ENCODE measurements around the gene ALDH3B1. TPM values are rescaled to one million over a fixed set of nuclear protein-coding genes. Genes with fewer than 3 reads are reported as not detected.

ALDH3B1 gene
- polyA plus RNA-seq, 1 experiment: 24.0 TPM

- H3K27ac ChIP-seq (ENCODE audit: low read depth, low read length): no peak overlapping the region
- ChIA-PET POLR2A (interaction anchor here (0.6 kb wide), 1 partner anchor 826 kb away, joined by 3 read pairs; no protein-coding TSS in a partner anchor), CTCF (no interaction called here)
These were observed 38.8 kb downstream of the ALDH3B1 start for GRCh38 chr11:68048681-68049508.

GRCh38 chr11:68049509-68050370 lies 39.6 kb downstream of the ALDH3B1 start:
- Histone ChIP-seq H3K4me3 (ENCODE audit: low read depth, low read length) (no peak overlapping the region), H3K27ac (ENCODE audit: low read depth, low read length) (no peak overlapping the region), H3K9me3 (ENCODE audit: control insufficient read depth, insufficient read depth, low read length) (no peaks in the 10 kb centered on the region; the same call in 1 of the 2 replicates), H3K27me3 (ENCODE audit: control insufficient read depth, insufficient read depth, low read length) (no peaks in the 10 kb centered on the region)
- ChIA-PET CTCF (no interaction called here), POLR2A (no interaction called here)
- no peak for DNase-seq (ENCODE audit: low read depth, low spot score)
- no peak for TF ChIP-seq CTCF (IDR thresholded peaks at IDR 0.05; ENCODE audit: low read depth, low read length)

More at GRCh38 chr11:68048681-68049508, 38.8 kb downstream of the ALDH3B1 start:
- Histone ChIP-seq H3K9me3 (ENCODE audit: control insufficient read depth, insufficient read depth, low read length) (no peaks in the 10 kb centered on the region; the same call in 1 of the 2 replicates), H3K27me3 (ENCODE audit: control insufficient read depth, insufficient read depth, low read length) (no peaks in the 10 kb centered on the region), H3K4me3 (ENCODE audit: low read depth, low read length) (no peak overlapping the region)
- no peak for TF ChIP-seq CTCF (IDR thresholded peaks at IDR 0.05; ENCODE audit: low read depth, low read length)
- DNase-seq (ENCODE audit: low read depth, low spot score): no peak

DNA sequence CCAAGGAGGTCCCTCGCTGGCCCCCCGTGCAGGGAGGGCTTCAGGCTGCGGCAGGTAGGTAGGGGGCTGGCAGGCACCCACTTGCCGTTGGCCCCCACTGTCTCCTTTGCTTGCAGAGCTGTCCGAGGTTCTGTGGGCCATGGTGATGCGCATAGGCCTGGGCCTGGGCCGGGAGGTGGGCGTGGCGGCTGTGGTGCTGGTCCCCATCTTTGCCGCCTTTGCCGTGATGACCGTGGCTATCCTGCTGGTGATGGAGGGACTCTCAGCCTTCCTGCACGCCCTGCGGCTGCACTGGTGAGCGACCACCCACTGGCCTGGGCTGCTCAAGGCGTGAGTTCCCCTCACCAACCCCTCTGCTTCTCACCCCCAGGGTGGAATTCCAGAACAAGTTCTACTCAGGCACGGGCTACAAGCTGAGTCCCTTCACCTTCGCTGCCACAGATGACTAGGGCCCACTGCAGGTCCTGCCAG lies 40.3 kb downstream of the ALDH3B1 start:
- Histone ChIP-seq H3K4me3 (ENCODE audit: low read depth, low read length) (no peak overlapping the region), H3K27me3 (ENCODE audit: control insufficient read depth, insufficient read depth, low read length) (no peaks in the 10 kb centered on the region), H3K27ac (ENCODE audit: low read depth, low read length) (no peak overlapping the region), H3K9me3 (ENCODE audit: control insufficient read depth, insufficient read depth, low read length) (no peaks in the 10 kb centered on the region; the same call in 1 of the 2 replicates)
- ChIA-PET POLR2A (no interaction called here), CTCF (no interaction called here)
- no peak for TF ChIP-seq CTCF (IDR thresholded peaks at IDR 0.05; ENCODE audit: low read depth, low read length)
- DNase-seq (ENCODE audit: low read depth, low spot score): no peak

- no peaks in the 10 kb centered on the region for H3K27me3 ChIP-seq (ENCODE audit: control insufficient read depth, insufficient read depth, low read length)
- no peak for DNase-seq (ENCODE audit: low read depth, low spot score)
- no peak for TF ChIP-seq CTCF (IDR thresholded peaks at IDR 0.05; ENCODE audit: low read depth, low read length)
- ChIA-PET POLR2A (interaction anchor here (1.0 kb wide), 1 partner anchor 11 kb away, joined by 3 read pairs; no protein-coding TSS in a partner anchor), CTCF (no interaction called here)
- no peaks in the 10 kb centered on the region; the same call in 1 of the 2 replicates for H3K9me3 ChIP-seq (ENCODE audit: control insufficient read depth, insufficient read depth, low read length)
- no peak overlapping the region for H3K4me3 ChIP-seq (ENCODE audit: low read depth, low read length)
- H3K27ac ChIP-seq (ENCODE audit: low read depth, low read length): no peak overlapping the region
These were observed 41.3 kb downstream of the ALDH3B1 start for GRCh38 chr11:68051191-68052136.
